GM12878 (cell line): ENCODE measurements around the gene USP31.

Experiments
- EZH2 ChIP-seq: IDR thresholded peaks from 2 replicates; pipeline ENCODE4 v1.6.1; 2012; ENCODE audit warnings: low read depth, mild to moderate bottlenecking, control low read depth, inconsistent platforms, low read length, borderline replicate concordance; ENCODE audit not compliant: control insufficient read depth
- FOS ChIP-seq: IDR thresholded peaks from 3 replicates; pipeline ENCODE4 v1.6.1; 2011; ENCODE audit warnings: borderline replicate concordance; ENCODE audit not compliant: insufficient read length; ENCODE audit errors: extremely low read depth
- HDGF ChIP-seq: fragments of 450-650 bp; IDR thresholded peaks from 2 replicates; pipeline ENCODE4 v1.6.1; 2016; ENCODE audit warnings: antibody characterized with exemption
- JUND ChIP-seq: IDR thresholded peaks from 2 replicates; pipeline ENCODE4 v1.6.1; 2012; ENCODE audit warnings: low read depth, mild to moderate bottlenecking, low read length, improper control_type of control experiment, moderate library complexity
- NFYA ChIP-seq: IDR thresholded peaks from 2 replicates; pipeline ENCODE4 v1.6.1; 2011; ENCODE audit warnings: low read depth, mild to moderate bottlenecking, low read length, improper control_type of control experiment, borderline replicate concordance
- NR2C2 ChIP-seq: IDR thresholded peaks from 2 replicates; pipeline ENCODE4 v1.6.1; 2011; ENCODE audit warnings: borderline replicate concordance, low read depth; ENCODE audit not compliant: control insufficient read depth, insufficient read length
- RCOR1 ChIP-seq: conservative IDR thresholded peaks from 2 replicates; pipeline ENCODE4 v1.6.1; 2012; ENCODE audit warnings: low read depth, low read length, improper control_type of control experiment
- RFX5 ChIP-seq: IDR thresholded peaks from 2 replicates; pipeline ENCODE4 v1.6.1; 2011; ENCODE audit warnings: low read depth, low read length, improper control_type of control experiment
- YBX1 ChIP-seq: fragments of 450-650 bp; IDR thresholded peaks from 2 replicates; pipeline ENCODE4 v1.6.1; 2016; ENCODE audit warnings: antibody characterized with exemption
- ZZZ3 ChIP-seq: IDR thresholded peaks from 2 replicates; pipeline ENCODE4 v1.6.1; 2011; ENCODE audit warnings: low read depth; ENCODE audit not compliant: control insufficient read depth, insufficient read length
- TF ChIP-seq, protein P1 (sequence below), 3 experiments: IDR thresholded peaks in 2 of 3; conservative IDR thresholded peaks in 1 of 3; 2 replicates each; pipeline ENCODE4 v1.5.1; 2011; ENCODE audit warnings: low read depth in 3 of 3, low read length in 3 of 3, mild to moderate bottlenecking in 3 of 3, control low read depth in 2 of 3, moderate library complexity in 2 of 3, inconsistent platforms in 1 of 3, mixed read lengths in 1 of 3; ENCODE audit not compliant: control insufficient read depth in 2 of 3, insufficient read depth in 1 of 3; ENCODE audit errors: extremely low read depth in 1 of 3
- TF ChIP-seq, protein P2 (sequence below): IDR thresholded peaks from 2 replicates; pipeline ENCODE4 v1.6.1; 2012; ENCODE audit warnings: mild to moderate bottlenecking, low read depth, low read length
- TF ChIP-seq, protein P3 (sequence below): IDR thresholded peaks from 2 replicates; pipeline ENCODE4 v1.6.1; 2012; ENCODE audit warnings: low read depth, low read length, improper control_type of control experiment

DNA sequence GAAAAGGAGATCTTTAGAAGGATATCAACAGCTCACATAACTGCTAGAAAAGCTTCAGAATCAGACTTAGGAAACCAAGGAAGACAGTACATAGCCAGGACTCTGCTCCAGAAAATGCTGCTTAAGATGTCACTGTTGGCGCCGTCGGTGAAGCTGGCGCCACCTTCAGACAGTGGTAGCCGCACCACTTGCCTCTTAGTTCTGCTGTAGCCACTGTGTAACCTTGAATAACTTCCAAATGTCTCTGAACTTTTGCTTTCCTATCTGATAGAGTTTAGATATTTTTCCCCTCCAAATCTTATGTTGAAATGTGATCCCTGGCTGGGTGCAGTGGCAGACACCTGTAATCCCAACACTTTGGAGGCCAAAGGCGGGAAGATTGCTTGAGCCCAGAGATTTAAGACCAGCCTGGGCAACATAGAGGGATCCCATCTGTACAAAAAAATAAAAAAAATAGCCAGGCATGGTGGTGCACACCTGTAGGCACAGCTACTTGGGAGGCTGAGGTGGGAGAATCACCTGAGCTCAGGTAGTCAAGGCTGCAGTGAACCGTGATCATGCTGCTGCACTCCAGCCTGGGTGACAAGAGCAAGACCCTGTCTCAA, 6.3 kb upstream of the USP31 start:
- TF ChIP-seq, protein P1, sequence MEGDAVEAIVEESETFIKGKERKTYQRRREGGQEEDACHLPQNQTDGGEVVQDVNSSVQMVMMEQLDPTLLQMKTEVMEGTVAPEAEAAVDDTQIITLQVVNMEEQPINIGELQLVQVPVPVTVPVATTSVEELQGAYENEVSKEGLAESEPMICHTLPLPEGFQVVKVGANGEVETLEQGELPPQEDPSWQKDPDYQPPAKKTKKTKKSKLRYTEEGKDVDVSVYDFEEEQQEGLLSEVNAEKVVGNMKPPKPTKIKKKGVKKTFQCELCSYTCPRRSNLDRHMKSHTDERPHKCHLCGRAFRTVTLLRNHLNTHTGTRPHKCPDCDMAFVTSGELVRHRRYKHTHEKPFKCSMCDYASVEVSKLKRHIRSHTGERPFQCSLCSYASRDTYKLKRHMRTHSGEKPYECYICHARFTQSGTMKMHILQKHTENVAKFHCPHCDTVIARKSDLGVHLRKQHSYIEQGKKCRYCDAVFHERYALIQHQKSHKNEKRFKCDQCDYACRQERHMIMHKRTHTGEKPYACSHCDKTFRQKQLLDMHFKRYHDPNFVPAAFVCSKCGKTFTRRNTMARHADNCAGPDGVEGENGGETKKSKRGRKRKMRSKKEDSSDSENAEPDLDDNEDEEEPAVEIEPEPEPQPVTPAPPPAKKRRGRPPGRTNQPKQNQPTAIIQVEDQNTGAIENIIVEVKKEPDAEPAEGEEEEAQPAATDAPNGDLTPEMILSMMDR (IDR thresholded peaks at IDR 0.05 in 2 of 3, conservative IDR thresholded peaks at IDR 0.05 in 1 of 3; ENCODE audit: control insufficient read depth in 2 of 3, extremely low read depth in 1 of 3, insufficient read depth in 1 of 3, low read depth in 3 of 3, low read length in 3 of 3), result peak; percentile 37 to 52 (median 45); a peak in 5 of 6 replicates
- no peak for TF ChIP-seq JUND
- TF ChIP-seq NFYA, result no peak
- no peak for TF ChIP-seq YBX1
- no peak for TF ChIP-seq FOS
- no peak for TF ChIP-seq RFX5
- TF ChIP-seq NR2C2, result no peak
- TF ChIP-seq, protein P2, sequence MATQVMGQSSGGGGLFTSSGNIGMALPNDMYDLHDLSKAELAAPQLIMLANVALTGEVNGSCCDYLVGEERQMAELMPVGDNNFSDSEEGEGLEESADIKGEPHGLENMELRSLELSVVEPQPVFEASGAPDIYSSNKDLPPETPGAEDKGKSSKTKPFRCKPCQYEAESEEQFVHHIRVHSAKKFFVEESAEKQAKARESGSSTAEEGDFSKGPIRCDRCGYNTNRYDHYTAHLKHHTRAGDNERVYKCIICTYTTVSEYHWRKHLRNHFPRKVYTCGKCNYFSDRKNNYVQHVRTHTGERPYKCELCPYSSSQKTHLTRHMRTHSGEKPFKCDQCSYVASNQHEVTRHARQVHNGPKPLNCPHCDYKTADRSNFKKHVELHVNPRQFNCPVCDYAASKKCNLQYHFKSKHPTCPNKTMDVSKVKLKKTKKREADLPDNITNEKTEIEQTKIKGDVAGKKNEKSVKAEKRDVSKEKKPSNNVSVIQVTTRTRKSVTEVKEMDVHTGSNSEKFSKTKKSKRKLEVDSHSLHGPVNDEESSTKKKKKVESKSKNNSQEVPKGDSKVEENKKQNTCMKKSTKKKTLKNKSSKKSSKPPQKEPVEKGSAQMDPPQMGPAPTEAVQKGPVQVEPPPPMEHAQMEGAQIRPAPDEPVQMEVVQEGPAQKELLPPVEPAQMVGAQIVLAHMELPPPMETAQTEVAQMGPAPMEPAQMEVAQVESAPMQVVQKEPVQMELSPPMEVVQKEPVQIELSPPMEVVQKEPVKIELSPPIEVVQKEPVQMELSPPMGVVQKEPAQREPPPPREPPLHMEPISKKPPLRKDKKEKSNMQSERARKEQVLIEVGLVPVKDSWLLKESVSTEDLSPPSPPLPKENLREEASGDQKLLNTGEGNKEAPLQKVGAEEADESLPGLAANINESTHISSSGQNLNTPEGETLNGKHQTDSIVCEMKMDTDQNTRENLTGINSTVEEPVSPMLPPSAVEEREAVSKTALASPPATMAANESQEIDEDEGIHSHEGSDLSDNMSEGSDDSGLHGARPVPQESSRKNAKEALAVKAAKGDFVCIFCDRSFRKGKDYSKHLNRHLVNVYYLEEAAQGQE, result no peak
- TF ChIP-seq RCOR1, result no peak
- TF ChIP-seq, protein P3, sequence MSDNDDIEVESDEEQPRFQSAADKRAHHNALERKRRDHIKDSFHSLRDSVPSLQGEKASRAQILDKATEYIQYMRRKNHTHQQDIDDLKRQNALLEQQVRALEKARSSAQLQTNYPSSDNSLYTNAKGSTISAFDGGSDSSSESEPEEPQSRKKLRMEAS, result no peak
- no peak for TF ChIP-seq HDGF
- no peak for TF ChIP-seq EZH2
- TF ChIP-seq ZZZ3, result no peak
